AG04450 (cell line): ENCODE data around the gene MDN1. TPM values are rescaled to one million over a fixed set of nuclear protein-coding genes. Genes with fewer than 3 reads are reported as not detected.

ENCODE experiments used
- CTCF ChIA-PET: fragments of 300-600, 350-600 bp; formaldehyde crosslinking; extraction: SDS; loops from one replicate; lab custom pipeline; 2022; ENCODE audit warnings: antibody characterized with exemption, inconsistent platforms; lab: Charles Lee
- POLR2A ChIA-PET: fragments of 350-600 bp; formaldehyde crosslinking; extraction: SDS; loops from one replicate; lab custom pipeline; 2021; ENCODE audit warnings: antibody characterized with exemption, inconsistent platforms; lab: Yijun Ruan, JAX
- DNase-seq: peaks from one replicate; pipeline ENCODE4 v3.0.0-alpha.2; 2011; ENCODE audit warnings: low read depth, low spot score
- H3K27ac ChIP-seq: one replicate; pipeline ENCODE4 v1.5.1; 2012; ENCODE audit warnings: low read depth, low read length, control low read depth
- H3K27me3 ChIP-seq: one replicate; pipeline ENCODE4 v1.6.0; 2012; ENCODE audit warnings: low read length; ENCODE audit not compliant: control insufficient read depth, insufficient read depth
- H3K4me3 ChIP-seq: 2 replicates; pipeline ENCODE4 v1.5.1; 2011; ENCODE audit warnings: mild to moderate bottlenecking, low read depth, low read length, control low read depth
- H3K9me3 ChIP-seq: 2 replicates; pipeline ENCODE4 v1.5.1; 2012; ENCODE audit warnings: low read length; ENCODE audit not compliant: control insufficient read depth, insufficient read depth
- polyA plus RNA-seq: library from polyadenylated mRNA; depleted of rRNA; stranded (reverse); fragments of >200 nt; gene quantifications from 2 replicates; pipeline ENCODE4 v1.2.3, GENCODE V29; 2011
- TF ChIP-seq, protein P1 (sequence below): IDR thresholded peaks from 2 replicates; pipeline ENCODE4 v1.5.1; 2011; ENCODE audit warnings: low read depth, low read length, control low read depth, inconsistent platforms

Gene MDN1
- polyA plus RNA-seq, 1 experiment, result 15.8 TPM

DNA sequence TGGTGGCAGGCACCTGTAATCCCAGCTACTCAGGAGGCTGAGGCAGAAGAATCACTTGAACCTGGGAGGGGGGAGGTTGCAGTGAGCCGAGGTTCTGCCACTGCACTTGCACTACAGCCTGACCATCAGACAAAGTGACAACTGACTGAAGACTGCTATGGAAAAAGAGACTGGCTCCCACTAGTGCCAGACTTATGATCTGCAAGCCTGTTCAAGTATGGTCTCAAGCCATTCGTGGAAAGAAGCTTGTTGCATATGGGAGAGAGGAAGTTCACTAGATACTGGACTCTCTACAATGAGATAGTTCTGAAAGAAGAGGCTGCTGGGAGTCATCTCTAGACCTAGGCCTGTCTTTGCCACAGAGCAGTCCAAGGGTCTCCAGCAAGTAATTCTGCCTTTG lies 26.7 kb downstream of the MDN1 start:
- TF ChIP-seq, protein P1, sequence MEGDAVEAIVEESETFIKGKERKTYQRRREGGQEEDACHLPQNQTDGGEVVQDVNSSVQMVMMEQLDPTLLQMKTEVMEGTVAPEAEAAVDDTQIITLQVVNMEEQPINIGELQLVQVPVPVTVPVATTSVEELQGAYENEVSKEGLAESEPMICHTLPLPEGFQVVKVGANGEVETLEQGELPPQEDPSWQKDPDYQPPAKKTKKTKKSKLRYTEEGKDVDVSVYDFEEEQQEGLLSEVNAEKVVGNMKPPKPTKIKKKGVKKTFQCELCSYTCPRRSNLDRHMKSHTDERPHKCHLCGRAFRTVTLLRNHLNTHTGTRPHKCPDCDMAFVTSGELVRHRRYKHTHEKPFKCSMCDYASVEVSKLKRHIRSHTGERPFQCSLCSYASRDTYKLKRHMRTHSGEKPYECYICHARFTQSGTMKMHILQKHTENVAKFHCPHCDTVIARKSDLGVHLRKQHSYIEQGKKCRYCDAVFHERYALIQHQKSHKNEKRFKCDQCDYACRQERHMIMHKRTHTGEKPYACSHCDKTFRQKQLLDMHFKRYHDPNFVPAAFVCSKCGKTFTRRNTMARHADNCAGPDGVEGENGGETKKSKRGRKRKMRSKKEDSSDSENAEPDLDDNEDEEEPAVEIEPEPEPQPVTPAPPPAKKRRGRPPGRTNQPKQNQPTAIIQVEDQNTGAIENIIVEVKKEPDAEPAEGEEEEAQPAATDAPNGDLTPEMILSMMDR, result peak; percentile 54
- POLR2A ChIA-PET, result no interaction called here
- no peak overlapping the region for H3K4me3 ChIP-seq
- no peaks in the 10 kb centered on the region for H3K27me3 ChIP-seq
- no peak for DNase-seq
- H3K9me3 ChIP-seq, result no peaks in the 10 kb centered on the region
- CTCF ChIA-PET, result interaction anchor here (0.6 to 1.2 kb wide), 4 partner anchors 16 to 49 kb away, joined by 3 to 5 read pairs (median 3); no protein-coding TSS in a partner anchor
- no peak overlapping the region for H3K27ac ChIP-seq

DNA sequence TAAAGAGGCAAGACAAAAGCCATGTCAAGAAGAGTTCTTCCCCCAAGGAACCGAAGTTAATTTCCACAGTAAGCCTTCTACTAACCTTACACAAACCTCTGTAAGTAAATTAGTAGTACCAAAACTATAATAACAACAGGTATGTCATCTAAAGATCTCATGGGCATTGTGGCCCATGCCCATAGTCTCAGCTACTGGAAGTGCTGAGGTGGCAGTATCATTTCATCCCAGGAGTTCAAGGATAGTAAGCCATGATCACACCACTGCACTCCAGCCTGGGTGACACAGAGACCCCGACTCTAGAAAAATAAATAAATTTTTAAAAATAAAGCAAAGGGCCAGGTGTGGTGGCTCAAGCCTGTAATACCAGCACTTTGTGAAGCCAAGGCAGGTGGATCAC lies 29.2 kb downstream of the MDN1 start:
- Histone ChIP-seq H3K4me3 (no peak overlapping the region), H3K27ac (no peak overlapping the region), H3K27me3 (no peaks in the 10 kb centered on the region), H3K9me3 (no peaks in the 10 kb centered on the region)
- ChIA-PET POLR2A (no interaction called here), CTCF (no interaction called here)
- no peak for DNase-seq
- TF ChIP-seq, protein P1, result no peak

DNA sequence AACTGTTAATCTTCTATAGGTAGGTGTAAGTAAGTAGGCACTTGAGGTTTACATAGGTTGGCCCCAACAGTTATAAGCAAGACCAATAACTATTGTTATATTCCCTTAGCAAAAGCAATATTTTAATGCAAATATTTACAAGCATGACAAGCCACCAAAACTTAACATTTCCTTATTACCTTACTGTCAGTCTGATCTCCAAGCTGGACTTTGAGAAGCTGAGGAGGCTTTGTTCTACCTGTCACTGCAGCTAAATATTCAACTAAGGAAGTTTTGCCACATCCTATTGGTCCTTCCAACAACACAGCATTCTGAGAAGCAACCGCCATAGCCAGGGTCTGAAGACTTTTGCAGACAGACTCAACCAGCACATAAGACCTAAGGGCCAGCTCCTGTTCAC lies 29.6 kb downstream of the MDN1 start:
- no peaks in the 10 kb centered on the region for H3K9me3 ChIP-seq
- no peak overlapping the region for H3K4me3 ChIP-seq
- TF ChIP-seq, protein P1, result no peak
- CTCF ChIA-PET, result no interaction called here
- POLR2A ChIA-PET, result no interaction called here
- no peak for DNase-seq
- no peak overlapping the region for H3K27ac ChIP-seq
- no peaks in the 10 kb centered on the region for H3K27me3 ChIP-seq

DNA sequence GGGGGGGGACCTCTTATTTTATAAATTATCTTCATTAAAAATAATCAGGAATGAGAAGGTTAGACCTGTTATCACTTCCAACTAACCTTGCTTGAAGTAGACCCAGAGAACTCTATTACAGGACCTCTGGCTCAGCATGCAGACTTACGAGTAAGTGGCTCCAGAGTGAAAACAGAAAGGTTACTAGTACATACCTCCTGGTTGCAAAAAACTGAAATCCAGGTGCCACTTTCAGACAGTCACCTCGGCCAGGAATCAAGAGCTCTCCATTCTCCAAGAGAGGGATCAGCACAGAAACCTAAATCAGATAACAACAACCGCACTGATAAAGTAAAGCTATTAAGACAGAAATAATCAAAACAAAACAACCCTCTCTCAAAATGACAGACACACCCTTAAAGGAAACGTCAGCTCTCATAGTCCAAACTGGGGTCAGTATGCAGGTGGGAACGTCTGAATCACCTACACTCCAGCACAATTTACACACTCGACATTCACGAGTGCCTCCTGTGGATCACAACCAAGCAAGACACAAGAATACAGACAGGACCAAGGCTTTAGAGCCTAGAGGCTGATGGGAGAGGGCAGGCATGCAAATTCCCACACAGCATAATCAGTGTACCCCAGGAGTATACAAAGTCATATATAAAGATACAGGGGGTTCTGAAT lies 31.8 kb downstream of the MDN1 start:
- H3K27me3 ChIP-seq, result no peaks in the 10 kb centered on the region
- CTCF ChIA-PET, result interaction anchor here (1.0 kb wide), 1 partner anchor 354 kb away, joined by 3 read pairs; no protein-coding TSS in a partner anchor

DNA sequence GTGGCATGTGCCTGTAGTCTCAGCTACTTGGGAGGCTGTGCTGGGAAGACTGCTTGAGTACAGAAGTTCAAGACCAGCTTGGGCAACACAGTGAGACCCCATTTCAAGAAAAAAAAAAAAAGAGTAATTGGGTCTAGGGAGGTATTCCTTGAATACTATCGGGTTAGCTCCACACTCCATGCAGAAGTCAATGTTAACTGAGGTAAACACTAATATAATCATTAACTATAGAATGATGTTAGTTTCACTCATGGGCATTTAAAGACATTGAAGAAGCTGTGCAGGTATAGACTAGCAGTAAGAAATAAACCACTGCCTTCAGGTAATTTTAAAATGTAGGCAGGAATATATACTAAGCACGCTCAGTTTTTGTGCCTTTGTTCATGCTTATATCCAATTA lies 32.6 kb downstream of the MDN1 start:
- TF ChIP-seq, protein P1, result no peak
- Histone ChIP-seq H3K4me3 (no peak overlapping the region), H3K9me3 (no peaks in the 10 kb centered on the region), H3K27me3 (no peaks in the 10 kb centered on the region), H3K27ac (no peak overlapping the region)
- no peak for DNase-seq
- POLR2A ChIA-PET, result no interaction called here
- CTCF ChIA-PET, result no interaction called here

More for the DNA sequence above, 31.8 kb downstream of the MDN1 start:
- Histone ChIP-seq H3K4me3 (no peak overlapping the region), H3K27ac (no peak overlapping the region), H3K9me3 (no peaks in the 10 kb centered on the region)
- POLR2A ChIA-PET, result no interaction called here
- DNase-seq, result no peak
- TF ChIP-seq, protein P1, result no peak
